Kidney (tissue), 14 donors: ENCODE data around the gene UBAP2L. TPM values are rescaled to one million over a fixed set of nuclear protein-coding genes. Genes with fewer than 3 reads are reported as not detected.
A peak's percentile ranks its signal among the peaks of the same experiment; 100 is the strongest.

Experiments used
- DNase-seq, 5 donors: peaks; one replicate each; pipeline ENCODE4 v3.0.0-alpha.2; 2013 to 2020
- FAIRE-seq: peaks from 2 replicates; lab custom pipeline; 2012; peaks lifted over from hg19 to GRCh38; lab: Jason Lieb, UNC
- H3K27ac ChIP-seq, 2 donors: one replicate each; pipeline ENCODE4 v1.7.0; 2013; ENCODE audit warnings: low read depth in 2 of 2, low read length in 2 of 2, inconsistent platforms in 1 of 2
- H3K27me3 ChIP-seq: one replicate; pipeline ENCODE4 v1.7.1; 2013; ENCODE audit warnings: low read length, inconsistent platforms; ENCODE audit not compliant: control insufficient read depth, insufficient read depth
- H3K36me3 ChIP-seq, 3 donors: one replicate each; pipeline versions ENCODE4 v1.7.0 to v1.7.1; 2013; ENCODE audit warnings: low read length in 3 of 3, control low read depth in 1 of 3, inconsistent platforms in 1 of 3; ENCODE audit not compliant: insufficient read depth in 3 of 3, control insufficient read depth in 2 of 3
- H3K4me1 ChIP-seq, 3 donors: one replicate each; pipeline versions ENCODE4 v1.7.0 to v1.7.1; 2013; ENCODE audit warnings: low read length in 3 of 3, inconsistent platforms in 1 of 3, low read depth in 1 of 3; ENCODE audit not compliant: control insufficient read depth in 2 of 3, insufficient read depth in 2 of 3
- H3K4me3 ChIP-seq, 3 donors: one replicate each; pipeline versions ENCODE4 v1.7.0 to v1.8.1; 2013; ENCODE audit warnings: low read length in 3 of 3, control low read depth in 1 of 3, inconsistent platforms in 1 of 3
- H3K9ac ChIP-seq, 3 donors: one replicate each; pipeline versions ENCODE4 v1.7.0 to v1.7.1; 2013; ENCODE audit warnings: low read length in 3 of 3, control low read depth in 1 of 3, inconsistent platforms in 1 of 3
- H3K9me3 ChIP-seq, 3 donors: one replicate each; pipeline versions ENCODE4 v1.7.0 to v1.7.1; 2013; ENCODE audit warnings: low read length in 3 of 3, control low read depth in 1 of 3, inconsistent platforms in 1 of 3; ENCODE audit not compliant: control insufficient read depth in 2 of 3, insufficient read depth in 1 of 3
- intact Hi-C: fragments of 100-400 bp; cut with DNase I; formaldehyde crosslinking; loops from one replicate; pipeline ENCODE4 v1.11.1; 2022
- polyA plus RNA-seq: library from polyadenylated mRNA; stranded (reverse); fragments of 350-450 nt; fragmentation: Illumina TruSeq; extraction: RNeasy Lipid Tissue Mini Kit (QIAGEN cat#74804); gene quantifications from one replicate; pipeline ENCODE4 v1.2.3, GENCODE V29; 2014; ENCODE audit warnings: low read depth, low replicate concordance; ENCODE audit not compliant: insufficient read depth
- total RNA-seq: library from RNA; stranded (reverse); fragmentation: NEBNext Ultra II Directional; extraction: Animal tissue kit (Norgen Biotek cat#: 25700); gene quantifications from one replicate; pipeline ENCODE4 v1.2.1, GENCODE V29; 2021
- TF ChIP-seq, protein P1 (sequence below): IDR thresholded peaks from 3 replicates; pipeline ENCODE4 v1.5.1; 2012; ENCODE audit warnings: mild to moderate bottlenecking, moderate library complexity, borderline replicate concordance; ENCODE audit not compliant: insufficient read depth; ENCODE audit errors: extremely low read depth
- donor health status: control.
- donor health status: control.
- donor health status: control.
- donor health status: control.
- donor health status: control.
- donor health status: DM: yes; HTN: yes; CAD: no.
- donor health status: Normal renal cell carcinoma (clear cell type).

The UBAP2L gene
- total and polyA plus RNA-seq, 2 donors from 2014 or later = 46.2 to 131 TPM

DNA sequence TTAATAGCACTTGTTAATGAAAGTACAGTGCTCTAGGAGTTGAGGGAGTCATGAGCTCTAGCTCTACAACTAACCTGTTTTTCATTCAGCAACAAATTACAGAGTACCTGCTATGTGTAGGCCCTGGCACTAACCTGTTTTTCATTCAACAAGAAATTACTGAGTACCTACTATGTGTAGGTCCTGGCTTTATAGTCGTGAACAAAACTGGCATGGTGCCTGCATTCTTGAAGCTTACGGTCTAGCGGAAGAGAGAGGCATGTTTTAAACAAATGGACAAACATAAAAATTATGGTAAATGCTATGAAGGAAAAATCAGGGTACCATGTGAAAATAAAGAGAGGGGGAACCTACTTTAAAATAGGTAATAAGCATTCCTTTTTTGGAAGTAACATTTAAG is 2.2 kb upstream of the UBAP2L start:
- H3K9me3 ChIP-seq = no peaks in the 10 kb centered on the region

DNA sequence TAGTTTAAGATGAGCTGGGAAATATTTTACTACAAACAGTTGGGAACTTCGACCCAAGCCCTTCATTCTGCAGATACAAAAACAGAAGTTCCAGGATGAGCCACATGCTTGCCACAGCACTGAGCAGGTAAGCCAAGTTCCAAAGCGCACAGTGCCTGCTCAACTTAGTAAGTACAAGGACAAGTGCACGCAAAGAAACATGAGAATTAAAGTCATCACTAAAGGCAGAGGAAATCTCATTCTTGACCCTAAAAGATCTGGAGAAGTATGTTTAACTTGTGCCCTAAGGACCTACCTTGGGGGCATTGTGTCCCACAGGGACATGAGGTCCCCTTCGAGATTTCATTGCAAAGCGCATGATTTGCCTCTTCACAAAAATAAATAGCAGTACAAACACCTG is 1.2 kb upstream of the UBAP2L start:
- TF ChIP-seq, protein P1, sequence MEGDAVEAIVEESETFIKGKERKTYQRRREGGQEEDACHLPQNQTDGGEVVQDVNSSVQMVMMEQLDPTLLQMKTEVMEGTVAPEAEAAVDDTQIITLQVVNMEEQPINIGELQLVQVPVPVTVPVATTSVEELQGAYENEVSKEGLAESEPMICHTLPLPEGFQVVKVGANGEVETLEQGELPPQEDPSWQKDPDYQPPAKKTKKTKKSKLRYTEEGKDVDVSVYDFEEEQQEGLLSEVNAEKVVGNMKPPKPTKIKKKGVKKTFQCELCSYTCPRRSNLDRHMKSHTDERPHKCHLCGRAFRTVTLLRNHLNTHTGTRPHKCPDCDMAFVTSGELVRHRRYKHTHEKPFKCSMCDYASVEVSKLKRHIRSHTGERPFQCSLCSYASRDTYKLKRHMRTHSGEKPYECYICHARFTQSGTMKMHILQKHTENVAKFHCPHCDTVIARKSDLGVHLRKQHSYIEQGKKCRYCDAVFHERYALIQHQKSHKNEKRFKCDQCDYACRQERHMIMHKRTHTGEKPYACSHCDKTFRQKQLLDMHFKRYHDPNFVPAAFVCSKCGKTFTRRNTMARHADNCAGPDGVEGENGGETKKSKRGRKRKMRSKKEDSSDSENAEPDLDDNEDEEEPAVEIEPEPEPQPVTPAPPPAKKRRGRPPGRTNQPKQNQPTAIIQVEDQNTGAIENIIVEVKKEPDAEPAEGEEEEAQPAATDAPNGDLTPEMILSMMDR = no peak
- Histone ChIP-seq H3K27ac (peak overlapping the region; percentile 99), H3K9me3 (no peaks in the 10 kb centered on the region), H3K9ac (peak overlapping the region; percentile 92 to 100 (median 95)), H3K27me3 (no peaks in the 10 kb centered on the region), H3K4me3 (peak overlapping the region; percentile 90 to 94 (median 93)), H3K4me1 (peaks cover 0 to 30% (median 10%) of the 10 kb centered on the region in 3 donors), H3K36me3 (peaks cover 5 to 23% (median 5%) of the 10 kb centered on the region in 3 donors)
- peak in 2 of 5 donors; percentile 44 for DNase-seq
- FAIRE-seq = no peak
- intact Hi-C loops = no loop called here

More for the DNA sequence above, 2.2 kb upstream of the UBAP2L start:
- Histone ChIP-seq H3K27me3 (no peaks in the 10 kb centered on the region), H3K9ac (no peak overlapping the region), H3K27ac (no peak overlapping the region), H3K4me3 (peak overlapping the region in 1 of 3 donors; percentile 94), H3K36me3 (peaks cover 7 to 29% (median 10%) of the 10 kb centered on the region in 3 donors), H3K4me1 (peaks cover 0 to 30% (median 10%) of the 10 kb centered on the region in 3 donors)
- intact Hi-C loops = no loop called here
- FAIRE-seq = no peak
- no peak for DNase-seq
- TF ChIP-seq, protein P1 = no peak

DNA sequence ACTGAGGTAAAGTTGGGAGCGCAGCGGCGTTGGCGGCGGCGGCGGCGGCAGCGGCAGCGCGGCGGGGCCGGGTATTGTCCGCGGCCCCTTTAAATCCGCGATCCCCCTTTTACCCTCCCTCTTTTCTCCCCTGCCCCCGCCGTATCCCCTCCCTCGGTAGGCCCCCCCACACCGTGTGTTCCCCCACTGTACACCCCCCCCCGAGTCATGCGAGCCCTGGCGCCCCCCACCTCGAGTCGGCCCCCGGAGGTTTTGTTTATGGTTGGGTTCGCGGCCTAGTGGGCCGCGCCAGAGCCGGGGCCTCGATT is 169 bp downstream of the UBAP2L start:
- peak overlapping the region in 1 of 3 donors; percentile 93 for H3K9ac ChIP-seq
- H3K9me3 ChIP-seq = no peaks in the 10 kb centered on the region
- FAIRE-seq = no peak
- DNase-seq = no peak
- H3K27me3 ChIP-seq = no peaks in the 10 kb centered on the region
- H3K4me3 ChIP-seq = peak overlapping the region in 2 of 3 donors; percentile 79 to 89
- H3K36me3 ChIP-seq = peaks cover 5 to 23% (median 8%) of the 10 kb centered on the region in 3 donors
- H3K27ac ChIP-seq = peak overlapping the region; percentile 95 to 99
- peaks cover 0 to 30% (median 15%) of the 10 kb centered on the region in 3 donors for H3K4me1 ChIP-seq
- intact Hi-C loops = no loop called here
- TF ChIP-seq, protein P1 = no peak
